ENCODE measurements around the gene CAPN5. TPM values are rescaled to one million over a fixed set of nuclear protein-coding genes. Genes with fewer than 3 reads are reported as not detected.

CAPN5 gene
- total RNA-seq, 1 experiment from 2014 or later: 17.3 TPM

GRCh38 chr11:77038825-77039326 is 27.9 kb upstream of the CAPN5 start:
- Histone ChIP-seq H3K4me1 (ENCODE audit: control insufficient read depth, insufficient read depth, low read length) (peaks cover 28% of the 10 kb centered on the region), H3K27me3 (ENCODE audit: control insufficient read depth, insufficient read depth, low read length) (no peaks in the 10 kb centered on the region), H3K4me3 (ENCODE audit: low read depth in 2 of 2, low read length in 2 of 2) (peak overlapping the region; percentile 43 to 59; a peak in 3 of 4 replicates), H3K36me3 (ENCODE audit: control insufficient read depth, insufficient read depth, low read length) (no peaks in the 10 kb centered on the region), H3K27ac (ENCODE audit: low read length) (peak overlapping the region; percentile 18), H3K9me3 (ENCODE audit: control insufficient read depth, insufficient read depth, low read depth, low read length) (no peaks in the 10 kb centered on the region)
- peak; percentile 74 for ATAC-seq
- intact Hi-C loops (cut with micrococcal nuclease; ENCODE audit: unreplicated experiment): loop anchor here (5.0 kb wide), 3 partner anchors 117 to 307 kb away; no protein-coding TSS in a partner anchor
- BruUV-seq (replicated peaks): no TSS peak
- in situ Hi-C loops (cut with HindIII; ENCODE audit: low pct_unique_long_range_greater_than_20kb, low sequenced_read_pairs): no loop called here
- no peak for DNase-seq (ENCODE audit: low read depth, low spot score)
- ChIA-PET POLR2A (interaction anchor here (0.6 kb wide), 1 partner anchor 1936 kb away, joined by 3 read pairs; no protein-coding TSS in a partner anchor), CTCF (interaction anchor here (2.2 kb wide), 1 partner anchor 120 kb away, joined by 19 read pairs; no protein-coding TSS in a partner anchor)
- TF ChIP-seq REST (IDR thresholded peaks at IDR 0.05; ENCODE audit: insufficient read depth in 1 of 2, low read depth in 2 of 2, low read length in 1 of 2) (no peak), TCF7L2 (IDR thresholded peaks at IDR 0.05; ENCODE audit: low read depth, low read length) (no peak), CTCF (IDR thresholded peaks at IDR 0.05) (no peak), SIN3A (IDR thresholded peaks at IDR 0.05; ENCODE audit: borderline replicate concordance, insufficient read depth, low read depth, low read length) (no peak), POLR2AphosphoS5 (IDR thresholded peaks at IDR 0.05; ENCODE audit: low read depth, low read length) (no peak)

- no peaks in the 10 kb centered on the region for H3K9me3 ChIP-seq (ENCODE audit: control insufficient read depth, insufficient read depth, low read depth, low read length)
- ATAC-seq (peak; percentile 75), DNase-seq (ENCODE audit: low read depth, low spot score) (no peak)
- H3K4me1 ChIP-seq (ENCODE audit: control insufficient read depth, insufficient read depth, low read length): peaks cover 28% of the 10 kb centered on the region
- ChIA-PET CTCF (interaction anchor here (0.8 to 2.2 kb wide), 3 partner anchors 51 to 120 kb away, joined by 3 to 19 read pairs (median 4); no protein-coding TSS in a partner anchor), POLR2A (no interaction called here)
- intact Hi-C loops (cut with micrococcal nuclease; ENCODE audit: unreplicated experiment) (loop anchor here (5.0 kb wide), 3 partner anchors 117 to 307 kb away; no protein-coding TSS in a partner anchor), in situ Hi-C loops (cut with HindIII; ENCODE audit: low pct_unique_long_range_greater_than_20kb, low sequenced_read_pairs) (no loop called here)
- H3K27ac ChIP-seq (ENCODE audit: low read length): peak overlapping the region; percentile 18; the same call in 1 of the 2 replicates
- H3K36me3 ChIP-seq (ENCODE audit: control insufficient read depth, insufficient read depth, low read length): no peaks in the 10 kb centered on the region
- peak overlapping the region; percentile 43 to 59 for H3K4me3 ChIP-seq (ENCODE audit: low read depth in 2 of 2, low read length in 2 of 2)
- BruUV-seq (replicated peaks): no TSS peak
- H3K27me3 ChIP-seq (ENCODE audit: control insufficient read depth, insufficient read depth, low read length): no peaks in the 10 kb centered on the region
- TF ChIP-seq TCF7L2 (IDR thresholded peaks at IDR 0.05; ENCODE audit: low read depth, low read length): no peak
- no peak for TF ChIP-seq SIN3A (IDR thresholded peaks at IDR 0.05; ENCODE audit: borderline replicate concordance, insufficient read depth, low read depth, low read length)
- no peak for TF ChIP-seq REST (IDR thresholded peaks at IDR 0.05; ENCODE audit: insufficient read depth in 1 of 2, low read depth in 2 of 2, low read length in 1 of 2)
- no peak for TF ChIP-seq POLR2AphosphoS5 (IDR thresholded peaks at IDR 0.05; ENCODE audit: low read depth, low read length)
- TF ChIP-seq CTCF (IDR thresholded peaks at IDR 0.05): peak; percentile 92
Observed at GRCh38 chr11:77039491-77040400, 27.0 kb upstream of the CAPN5 start.
